Prostate gland (tissue), 2 donors: Measurements from ENCODE around the gene NMUR1. TPM values are rescaled to one million over a fixed set of nuclear protein-coding genes. Genes with fewer than 3 reads are reported as not detected.

Experiments used
- DNase-seq: peaks from one replicate; pipeline ENCODE4 v3.0.0-alpha.2; 2019; ENCODE audit warnings: low spot score
- H3K27ac ChIP-seq, 2 donors: fragments of 200-600 bp; sonication (generic); 2 replicates each; pipeline ENCODE4 v1.5.1; 2017 to 2019
- H3K27me3 ChIP-seq: fragments of 200-600 bp; sonication (generic); replicated peaks from 2 replicates; pipeline ENCODE4 v1.5.1; 2019; ENCODE audit not compliant: insufficient read depth
- H3K36me3 ChIP-seq, 2 donors: fragments of 200-600 bp; sonication (generic); 1 replicate in 1 of 2; 2 replicates in 1 of 2; pipeline versions ENCODE4 v1.5.1 to v1.8.1; 2017 to 2019
- H3K4me1 ChIP-seq: fragments of 200-600 bp; sonication (generic); replicated peaks from 2 replicates; pipeline ENCODE4 v1.5.1; 2019
- H3K4me3 ChIP-seq, 2 donors: fragments of 200-600 bp; sonication (generic); 2 replicates each; pipeline ENCODE4 v1.5.1; 2017 to 2019
- H3K9me3 ChIP-seq: fragments of 200-600 bp; sonication (generic); 2 replicates; pipeline ENCODE4 v1.5.1; 2017
- POLR2A ChIP-seq: fragments of 450-650 bp; IDR thresholded peaks from one replicate; pipeline ENCODE4 v1.6.1; 2016; ENCODE audit warnings: antibody characterized with exemption, mild to moderate bottlenecking
- POLR2AphosphoS5 ChIP-seq: sonication (generic); formaldehyde crosslinking; IDR thresholded peaks from one replicate; pipeline ENCODE4 v1.6.1; 2017; ENCODE audit warnings: antibody characterized with exemption
- WGBS: methylation state at CpG from one replicate; pipeline ENCODE4 v1.1.5; 2018; 5-methylcytosine and 5-hydroxymethylcytosine counted together
- intact Hi-C: fragments of 100-400 bp; cut with DNase I; formaldehyde crosslinking; loops from one replicate; pipeline ENCODE4 v1.14.2; 2022
- total RNA-seq, 2 donors: library from RNA; depleted of rRNA; stranded (reverse); fragments of >200 nt; gene quantifications; one replicate each; pipeline ENCODE4 v1.1.0, GENCODE V29; 2016
- TF ChIP-seq, protein P1 (sequence below), 4 experiments: fragments of 200-600 bp in 2 of 4; fragments of 450-650 bp in 2 of 4; sonication (generic) in 2 of 4; IDR thresholded peaks; 1 replicate in 3 of 4; 2 replicates in 1 of 4; pipeline ENCODE4 v1.5.1; 2016 to 2019; ENCODE audit warnings: antibody characterized with exemption in 4 of 4, mild to moderate bottlenecking in 2 of 4, moderate library complexity in 2 of 4

Gene NMUR1
- total RNA-seq, 2 donors from 2014 or later = 1.1 to 4.3 TPM

DNA sequence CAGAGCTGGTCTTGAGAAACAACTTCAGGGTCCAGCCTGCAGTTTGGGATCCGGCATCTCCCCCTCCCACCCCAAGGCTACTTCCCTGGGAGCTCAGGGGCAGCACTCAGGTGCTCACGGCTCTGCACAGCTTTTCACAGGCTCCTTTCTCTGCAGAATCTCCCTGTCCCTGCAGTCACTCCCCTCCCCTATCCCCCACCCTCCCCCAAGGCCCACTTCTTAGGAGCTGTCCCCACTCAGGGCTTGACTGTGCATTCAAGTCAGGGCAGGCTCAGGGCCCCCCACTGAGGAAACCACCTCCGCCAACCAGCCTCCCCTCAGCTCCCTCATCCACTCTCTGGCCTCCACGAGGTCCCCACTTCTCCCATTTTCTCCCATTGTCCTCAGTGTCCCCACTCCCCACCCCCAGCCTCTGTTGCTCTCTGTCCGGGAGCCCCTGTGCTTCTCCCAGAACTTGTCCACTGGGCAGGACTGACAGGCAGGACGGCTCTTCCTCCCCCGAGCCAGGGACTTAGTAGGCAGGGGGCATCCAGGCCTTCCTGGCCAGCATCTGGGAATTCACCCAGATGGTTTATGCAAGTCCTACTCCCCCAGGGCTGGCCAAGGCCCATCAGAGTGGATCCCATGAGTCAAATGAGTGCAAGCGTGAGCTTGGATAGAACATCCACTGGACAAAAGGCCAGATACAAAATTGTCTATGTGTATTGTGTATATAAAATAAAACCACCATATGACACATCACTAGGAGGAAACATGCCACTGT, 7.6 kb downstream of the NMUR1 start:
- no peaks in the 10 kb centered on the region for H3K4me1 ChIP-seq
- 67% methylated on average over 8 of the region's 8 CpGs for WGBS
- TF ChIP-seq, protein P1, sequence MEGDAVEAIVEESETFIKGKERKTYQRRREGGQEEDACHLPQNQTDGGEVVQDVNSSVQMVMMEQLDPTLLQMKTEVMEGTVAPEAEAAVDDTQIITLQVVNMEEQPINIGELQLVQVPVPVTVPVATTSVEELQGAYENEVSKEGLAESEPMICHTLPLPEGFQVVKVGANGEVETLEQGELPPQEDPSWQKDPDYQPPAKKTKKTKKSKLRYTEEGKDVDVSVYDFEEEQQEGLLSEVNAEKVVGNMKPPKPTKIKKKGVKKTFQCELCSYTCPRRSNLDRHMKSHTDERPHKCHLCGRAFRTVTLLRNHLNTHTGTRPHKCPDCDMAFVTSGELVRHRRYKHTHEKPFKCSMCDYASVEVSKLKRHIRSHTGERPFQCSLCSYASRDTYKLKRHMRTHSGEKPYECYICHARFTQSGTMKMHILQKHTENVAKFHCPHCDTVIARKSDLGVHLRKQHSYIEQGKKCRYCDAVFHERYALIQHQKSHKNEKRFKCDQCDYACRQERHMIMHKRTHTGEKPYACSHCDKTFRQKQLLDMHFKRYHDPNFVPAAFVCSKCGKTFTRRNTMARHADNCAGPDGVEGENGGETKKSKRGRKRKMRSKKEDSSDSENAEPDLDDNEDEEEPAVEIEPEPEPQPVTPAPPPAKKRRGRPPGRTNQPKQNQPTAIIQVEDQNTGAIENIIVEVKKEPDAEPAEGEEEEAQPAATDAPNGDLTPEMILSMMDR (IDR thresholded peaks at IDR 0.05) = no peak
- no peak for TF ChIP-seq POLR2A
- H3K9me3 ChIP-seq = no peaks in the 10 kb centered on the region
- H3K27ac ChIP-seq = no peak overlapping the region
- no peaks in the 10 kb centered on the region for H3K27me3 ChIP-seq
- H3K36me3 ChIP-seq = no peaks in the 10 kb centered on the region
- no peak for DNase-seq
- intact Hi-C loops = no loop called here
- H3K4me3 ChIP-seq = no peak overlapping the region

DNA sequence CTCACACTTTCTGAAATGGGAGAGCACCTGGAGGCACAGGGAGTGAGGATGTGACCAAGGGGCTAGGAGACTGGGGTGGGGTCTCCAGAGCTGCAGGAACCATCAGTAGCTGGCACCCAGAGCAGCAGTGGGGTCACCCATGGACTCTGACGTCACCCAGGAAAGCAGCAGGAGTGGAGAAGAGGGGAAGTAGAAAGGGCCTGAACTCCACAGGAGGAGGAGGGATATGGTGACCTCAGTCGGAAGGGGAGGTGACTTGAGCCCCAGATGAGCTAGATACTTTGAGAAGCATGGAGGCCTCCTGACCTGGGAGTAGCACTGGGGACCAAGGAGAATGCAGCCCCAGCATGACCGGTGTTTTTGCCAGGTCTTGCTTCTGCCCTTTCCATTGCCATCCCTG, 8.8 kb downstream of the NMUR1 start:
- intact Hi-C loops = no loop called here
- no peak for DNase-seq

DNA sequence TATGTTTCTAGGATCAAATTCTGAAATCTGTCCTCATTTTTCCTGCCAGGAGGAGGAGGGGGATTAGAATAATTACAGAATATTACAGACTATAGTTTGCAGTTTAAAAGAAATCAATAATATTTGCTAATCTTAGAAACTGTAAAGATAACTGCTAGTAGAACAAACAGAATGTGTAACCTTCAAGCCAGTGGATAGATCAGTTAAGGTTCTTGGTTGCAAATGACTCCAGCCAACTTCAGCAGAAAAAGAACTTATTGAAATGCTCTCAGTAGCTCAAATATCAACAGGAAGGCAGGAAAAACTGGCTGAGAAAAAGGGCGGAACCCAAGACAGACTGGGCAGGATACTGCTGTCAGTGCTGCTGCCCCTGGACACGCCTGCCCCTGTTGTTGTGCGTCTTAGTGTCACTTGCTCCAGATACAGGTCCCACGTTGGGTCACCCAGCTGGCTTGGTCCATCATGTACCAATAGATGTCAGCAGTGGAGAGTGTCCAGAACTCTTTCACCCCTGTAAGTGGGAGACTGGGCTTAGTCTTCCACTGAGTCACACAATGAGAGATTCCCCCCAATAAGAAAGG, 10.2 kb downstream of the NMUR1 start:
- Histone ChIP-seq H3K4me3 (no peak overlapping the region), H3K27me3 (no peaks in the 10 kb centered on the region), H3K27ac (no peak overlapping the region), H3K4me1 (no peaks in the 10 kb centered on the region), H3K9me3 (no peaks in the 10 kb centered on the region), H3K36me3 (no peaks in the 10 kb centered on the region)
- TF ChIP-seq, protein P1 (IDR thresholded peaks at IDR 0.05) = no peak
- TF ChIP-seq POLR2A (no peak), POLR2AphosphoS5 (no peak)
- WGBS = 41% methylated on average over 4 of the region's 4 CpGs
- DNase-seq = no peak
- intact Hi-C loops = loop anchor here (5.0 kb wide), 2 partner anchors 37 to 82 kb away; no protein-coding TSS in a partner anchor

More for the DNA sequence above, 8.8 kb downstream of the NMUR1 start:
- no peaks in the 10 kb centered on the region for H3K4me1 ChIP-seq
- 61% methylated on average over 3 of the region's 3 CpGs for WGBS
- H3K27ac ChIP-seq = no peak overlapping the region
- no peak overlapping the region for H3K4me3 ChIP-seq
- H3K27me3 ChIP-seq = no peaks in the 10 kb centered on the region
- H3K36me3 ChIP-seq = no peaks in the 10 kb centered on the region
- TF ChIP-seq POLR2A (no peak), POLR2AphosphoS5 (no peak)
- TF ChIP-seq, protein P1 (IDR thresholded peaks at IDR 0.05) = no peak
- no peaks in the 10 kb centered on the region for H3K9me3 ChIP-seq

DNA sequence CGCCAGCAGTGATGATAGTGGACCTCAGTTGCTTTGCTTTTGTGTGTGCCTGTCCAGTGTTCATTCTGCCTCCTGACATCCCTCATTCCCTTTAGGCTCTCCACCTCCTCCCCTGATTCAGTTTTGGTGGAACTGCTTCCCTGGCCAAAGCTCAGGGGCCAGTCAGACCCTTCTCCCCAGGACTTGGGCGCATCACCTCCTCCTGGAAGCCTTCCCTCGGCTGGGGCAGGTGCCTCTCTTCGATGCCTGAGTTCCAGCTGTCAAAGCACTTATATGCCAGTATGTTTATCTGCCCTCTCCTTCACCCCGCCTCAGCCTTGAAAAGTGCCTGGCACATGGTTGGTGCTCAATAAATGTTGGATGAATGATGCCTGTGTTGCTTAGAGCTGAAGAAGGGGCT, 11.5 kb downstream of the NMUR1 start:
- intact Hi-C loops = loop anchor here (5.0 kb wide), 2 partner anchors 39 to 84 kb away; no protein-coding TSS in a partner anchor
- TF ChIP-seq, protein P1 (IDR thresholded peaks at IDR 0.05) = no peak
- TF ChIP-seq POLR2AphosphoS5 (no peak), POLR2A (no peak)
- DNase-seq = no peak
- no peaks in the 10 kb centered on the region for H3K9me3 ChIP-seq
- H3K27ac ChIP-seq = no peak overlapping the region
- no peaks in the 10 kb centered on the region for H3K4me1 ChIP-seq
- H3K4me3 ChIP-seq = no peak overlapping the region
- no peaks in the 10 kb centered on the region for H3K36me3 ChIP-seq
- 89% methylated on average over 5 of the region's 5 CpGs for WGBS
- H3K27me3 ChIP-seq = no peaks in the 10 kb centered on the region

DNA sequence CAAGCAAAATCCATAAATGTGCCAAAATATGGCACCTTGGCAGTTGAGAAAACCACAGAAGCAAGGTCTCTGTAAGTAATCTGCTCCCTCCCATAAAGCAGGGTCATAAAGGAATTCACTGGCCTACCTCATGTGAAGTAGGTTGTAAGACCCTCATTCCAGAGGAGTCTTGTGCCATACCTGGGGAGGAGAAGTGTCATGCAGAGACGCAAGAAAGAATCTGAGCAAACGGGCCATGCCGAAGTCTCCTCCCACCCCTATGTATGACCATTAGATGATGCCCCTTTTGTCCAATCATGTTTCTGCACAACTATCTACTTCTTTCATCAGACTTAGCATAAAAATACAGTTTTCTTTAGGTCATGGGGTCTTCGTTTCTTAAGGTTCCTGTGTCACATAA, 14.6 kb downstream of the NMUR1 start:
- Histone ChIP-seq H3K36me3 (no peaks in the 10 kb centered on the region), H3K4me1 (no peaks in the 10 kb centered on the region), H3K4me3 (no peak overlapping the region), H3K27me3 (no peaks in the 10 kb centered on the region), H3K27ac (no peak overlapping the region), H3K9me3 (no peaks in the 10 kb centered on the region)
- DNase-seq = no peak
- TF ChIP-seq POLR2A (no peak), POLR2AphosphoS5 (no peak)
- TF ChIP-seq, protein P1 (IDR thresholded peaks at IDR 0.05) = no peak
- intact Hi-C loops = loop anchor here (2.0 to 5.0 kb wide), 3 partner anchors 42 to 87 kb away; partner anchors contain the start of gene NCL
- WGBS = 96% methylated on average over 4 of the region's 4 CpGs
